GM18526 (cell line): ENCODE results near the gene WDR37.

Experiments used
- POLR2A ChIP-seq: IDR thresholded peaks from 3 replicates; pipeline ENCODE4 v1.6.1; 2011; ENCODE audit not compliant: insufficient read length; ENCODE audit errors: extremely low read depth

WDR37 gene

DNA sequence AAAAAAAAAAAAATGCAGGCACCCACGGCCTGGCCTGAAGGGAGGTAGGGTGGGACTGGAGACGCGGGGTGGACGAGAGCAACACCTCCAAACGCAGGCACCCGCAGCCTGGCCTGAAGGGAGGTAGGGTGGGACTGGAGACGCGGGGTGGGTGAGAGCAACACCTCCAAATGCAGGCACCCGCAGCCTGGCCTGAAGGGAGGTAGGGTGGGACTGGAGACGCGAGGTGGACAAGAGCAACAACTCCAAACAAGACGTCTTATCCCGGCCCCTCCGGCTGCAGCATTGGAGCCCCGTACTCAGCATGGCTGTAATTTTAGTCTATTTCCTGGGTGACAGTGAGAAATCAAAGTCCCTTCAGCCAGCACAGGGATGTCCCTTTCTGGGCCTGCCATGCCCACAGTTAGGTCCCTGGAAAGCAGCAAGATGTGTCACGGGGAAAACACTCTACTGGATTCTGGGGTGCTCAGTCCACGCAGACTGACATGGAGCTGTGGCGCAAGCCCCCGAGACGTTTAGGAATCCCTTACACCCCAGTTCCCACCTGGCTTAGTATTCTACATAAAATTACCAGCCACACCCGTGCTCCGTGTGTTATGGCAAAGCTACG is 119.9 kb downstream of the WDR37 start:
- TF ChIP-seq POLR2A, result no peak

DNA sequence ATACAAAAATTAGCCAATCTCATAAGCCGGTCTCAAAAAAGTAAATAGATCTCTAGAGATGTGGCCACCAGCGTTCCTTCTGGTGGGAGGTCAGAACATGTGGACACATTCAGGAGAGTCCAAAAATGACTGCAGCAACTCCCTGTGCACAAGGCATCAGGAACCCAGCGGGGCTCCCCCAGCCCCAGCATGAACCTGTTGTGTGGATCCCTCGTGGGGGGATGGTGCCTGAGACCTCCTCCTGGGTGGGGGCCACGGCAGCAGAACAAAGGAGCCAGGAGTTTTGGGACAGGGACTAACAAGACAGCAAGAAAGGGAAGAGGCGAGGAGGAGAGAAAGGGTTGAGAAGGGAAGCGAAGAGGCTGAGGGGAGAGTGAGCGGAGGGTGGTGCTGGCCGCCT is 121.8 kb downstream of the WDR37 start:
- no peak for TF ChIP-seq POLR2A

DNA sequence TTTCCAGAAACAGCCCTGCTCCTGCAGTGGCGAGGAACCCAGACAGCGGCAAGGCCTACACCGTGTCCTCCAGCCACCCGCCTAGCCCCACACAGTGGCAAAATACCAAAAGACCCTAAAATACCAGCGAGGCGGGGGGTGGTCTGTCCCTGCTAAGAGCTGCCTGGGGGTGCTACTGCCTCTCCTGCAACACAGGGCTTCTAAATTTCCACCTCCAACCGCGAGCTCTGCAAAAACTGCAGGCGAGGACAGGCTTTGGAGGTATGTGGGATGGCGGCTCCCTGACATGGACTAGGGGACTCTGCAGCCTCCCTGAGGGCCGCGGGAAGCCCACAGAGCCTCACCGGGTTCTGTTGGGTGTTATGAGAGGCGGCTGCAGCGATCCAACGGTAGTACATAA is 122.3 kb downstream of the WDR37 start:
- TF ChIP-seq POLR2A, result no peak

DNA sequence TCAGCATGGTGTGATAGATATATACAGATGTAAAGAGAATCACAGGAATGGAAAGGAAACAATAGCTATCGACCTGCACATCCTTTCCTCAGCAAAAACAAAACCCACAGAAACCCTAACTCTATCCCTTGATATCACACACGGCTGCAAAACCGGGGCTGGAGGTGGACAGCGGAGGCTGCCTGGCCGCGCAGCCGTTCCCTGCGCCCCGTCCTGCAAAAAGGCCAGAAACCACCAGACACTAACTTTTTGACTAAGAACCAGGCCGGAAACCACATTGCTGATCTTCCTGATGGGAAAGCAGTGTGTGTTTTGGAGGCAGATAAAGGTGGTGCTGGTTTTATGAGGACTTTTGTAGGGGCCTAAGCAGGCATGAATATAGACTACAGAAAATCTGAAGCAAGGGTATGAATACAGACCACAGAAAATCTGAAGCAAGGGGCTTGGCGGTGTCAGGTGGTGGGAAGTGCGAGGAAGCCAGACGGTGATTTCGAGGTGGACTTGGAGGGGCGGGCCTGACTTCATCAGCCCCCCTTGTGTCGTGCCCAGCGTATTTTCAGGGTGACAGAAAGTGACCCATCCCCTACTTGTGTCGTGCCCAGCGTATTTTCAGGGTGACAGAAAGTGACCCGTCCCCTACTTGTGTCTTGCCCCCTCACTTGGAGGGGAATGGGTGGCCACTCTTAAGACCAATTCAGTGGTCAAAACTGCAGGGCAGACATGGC is 123.3 kb downstream of the WDR37 start:
- no peak for TF ChIP-seq POLR2A

DNA sequence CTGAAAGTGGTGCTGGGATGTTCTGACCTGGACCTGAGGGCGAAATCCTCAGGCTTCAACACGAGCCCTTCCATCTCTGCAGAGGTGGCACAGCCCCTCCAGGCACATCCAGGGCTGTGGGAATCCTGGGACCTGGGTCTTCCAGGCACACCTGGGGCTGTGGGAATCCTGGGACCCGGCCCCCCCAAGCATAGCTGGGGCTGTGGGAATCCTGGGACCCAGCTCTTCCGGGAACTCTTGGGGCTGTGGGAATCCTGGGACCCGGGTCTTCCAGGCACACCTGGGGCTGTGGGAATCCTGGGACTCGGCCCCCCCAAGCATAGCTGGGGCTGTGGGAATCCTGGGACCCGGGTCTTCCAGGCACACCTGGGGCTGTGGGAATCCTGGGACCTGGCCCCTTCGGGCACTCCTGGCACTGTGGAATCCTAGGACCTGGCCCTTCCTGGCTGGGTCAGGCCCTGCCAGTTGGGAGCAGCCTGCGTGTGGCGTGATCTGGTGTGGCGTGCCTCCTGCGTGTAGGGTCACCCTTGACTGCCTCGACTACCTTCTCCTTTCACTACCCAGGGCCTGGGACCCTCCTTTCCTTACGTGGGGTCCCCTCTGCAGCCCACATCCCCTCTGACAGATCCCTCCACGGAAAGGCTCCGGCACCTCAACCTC is 124.0 kb downstream of the WDR37 start:
- TF ChIP-seq POLR2A, result no peak

DNA sequence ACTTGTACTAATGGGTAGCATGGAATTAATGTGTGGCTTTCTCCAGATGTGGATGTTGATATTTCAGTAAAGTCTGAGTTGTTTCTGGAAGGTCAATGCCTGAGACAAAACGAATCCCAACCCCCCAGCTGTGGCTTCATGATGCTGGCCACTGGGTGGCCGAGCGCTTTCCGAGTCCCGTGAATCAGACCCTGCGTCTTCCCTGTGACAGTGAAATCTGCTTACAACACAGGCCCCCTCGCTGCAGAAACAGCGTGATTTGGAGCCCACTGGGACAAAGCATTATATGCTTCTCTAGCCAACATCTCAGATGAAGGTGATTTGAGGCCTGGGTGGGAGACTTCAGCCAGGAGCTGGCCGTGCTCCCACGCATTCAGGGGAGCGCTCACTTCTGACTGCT is 124.7 kb downstream of the WDR37 start:
- no peak for TF ChIP-seq POLR2A
